K562 (cell line): ENCODE measurements around the gene PRMT2. TPM values are rescaled to one million over a fixed set of nuclear protein-coding genes. Genes with fewer than 3 reads are reported as not detected.

Experiments
- EGR1 ChIP-seq: fragments of 450-650 bp; conservative IDR thresholded peaks from 2 replicates; pipeline ENCODE4 v1.6.1; 2017; ENCODE audit warnings: mild to moderate bottlenecking
- FOXA1 ChIP-seq: fragments of 450-650 bp; IDR thresholded peaks from 2 replicates; pipeline ENCODE4 v1.6.1; 2016; ENCODE audit warnings: mild to moderate bottlenecking, borderline replicate concordance
- FOXJ2 ChIP-seq: fragments of 200-800 bp; sonication (Bioruptor generic); IDR thresholded peaks from 2 replicates; pipeline ENCODE4 v1.6.1; 2016; ENCODE audit warnings: missing genetic modification characterization, missing compliant biosample characterization
- GATAD2A ChIP-seq: fragments of 450-650 bp; IDR thresholded peaks from 2 replicates; pipeline ENCODE4 v1.6.1; 2017
- GTF2A2 ChIP-seq: IDR thresholded peaks from 2 replicates; pipeline ENCODE4 v1.6.1; 2016; ENCODE audit warnings: mild to moderate bottlenecking, missing genetic modification characterization, missing compliant biosample characterization
- HMG20A ChIP-seq: fragments of 450-650 bp; formaldehyde crosslinking; conservative IDR thresholded peaks from 2 replicates; pipeline ENCODE4 v1.4.0; 2020; ENCODE audit warnings: mild to moderate bottlenecking, mixed read lengths
- JUN ChIP-seq, 2 experiments: sonication (generic) in 1 of 2; formaldehyde crosslinking in 1 of 2; IDR thresholded peaks; 2 replicates each; pipeline versions ENCODE4 v1.6.1 to v1.8.0; 2012 to 2022; ENCODE audit warnings: borderline replicate concordance in 2 of 2, mild to moderate bottlenecking in 2 of 2, improper control_type of control experiment in 1 of 2, low read depth in 1 of 2, low read length in 1 of 2, missing genetic modification reagents in 1 of 2
- MIER1 ChIP-seq: fragments of 450-650 bp; IDR thresholded peaks from 2 replicates; pipeline ENCODE4 v1.6.1; 2016; ENCODE audit warnings: antibody characterized with exemption, mild to moderate bottlenecking, low read depth
- NR0B1 ChIP-seq: fragments of 450-650 bp; IDR thresholded peaks from one replicate; pipeline ENCODE4 v1.6.1; 2018; ENCODE audit warnings: mild to moderate bottlenecking, moderate library complexity; ENCODE audit not compliant: partially characterized antibody
- SPI1 ChIP-seq: IDR thresholded peaks from 2 replicates; pipeline ENCODE4 v1.6.1; 2011; ENCODE audit warnings: low read depth, low read length, control low read depth, borderline replicate concordance
- SRSF3 ChIP-seq: fragments of 200-400 bp; formaldehyde crosslinking; IDR thresholded peaks from 2 replicates; pipeline ENCODE4 v1.6.1; 2016; ENCODE audit warnings: mild to moderate bottlenecking, low read length, moderate library complexity; ENCODE audit not compliant: insufficient read depth
- U2AF1 ChIP-seq: fragments of 200-400 bp; formaldehyde crosslinking; optimal IDR thresholded peaks from 2 replicates; pipeline ENCODE3; 2017; ENCODE audit warnings: mild to moderate bottlenecking, low read depth, low read length, moderate library complexity
- ZNF140 ChIP-seq: fragments of 250-450 bp; sonication (Bioruptor Pico); IDR thresholded peaks from 2 replicates; pipeline ENCODE4 v1.8.0; 2021; ENCODE audit warnings: moderate library complexity, mild to moderate bottlenecking, inconsistent platforms
- ZNF764 ChIP-seq: fragments of 250-450 bp; sonication (Bioruptor Pico); IDR thresholded peaks from 2 replicates; pipeline ENCODE4 v1.4.0; 2020; ENCODE audit warnings: low read depth, mild to moderate bottlenecking, moderate library complexity
- polyA plus RNA-seq, 8 experiments: library from polyadenylated mRNA; depleted of rRNA in 4 of 8; stranded (reverse) in 5 of 8; unstranded in 3 of 8; fragments of >200 nt; fragmentation: Nextera tagmentation in 2 of 8; fragmentation: Illumina TruSeq in 1 of 8; extraction: Ambion mirVana in 2 of 8; extraction: Trizol in 1 of 8; gene quantifications; 2 replicates each; pipeline versions ENCODE4 v1.2.1 to v1.2.3, GENCODE V29; 2011 to 2014; ENCODE audit warnings: inconsistent platforms in 1 of 8, missing spikeins in 1 of 8
- total RNA-seq, 7 experiments: library from RNA; depleted of rRNA in 6 of 7; stranded (reverse); fragments of >200 nt in 6 of 7; fragmentation: Illumina TruSeq in 2 of 7; extraction: Trizol in 2 of 7; gene quantifications; 2 replicates each; pipeline versions ENCODE4 v1.2.1 to v1.2.3, GENCODE V29; 2011 to 2021; ENCODE audit warnings: low replicate concordance in 1 of 7
- TF ChIP-seq, protein P1 (sequence below): fragments of 450-650 bp; IDR thresholded peaks from 2 replicates; pipeline ENCODE4 v1.6.1; 2018; ENCODE audit not compliant: partially characterized antibody
- TF ChIP-seq, protein P2 (sequence below): fragments of 250-450 bp; sonication (Bioruptor Pico); IDR thresholded peaks from 2 replicates; pipeline ENCODE4 v1.5.0; 2021; ENCODE audit warnings: mild to moderate bottlenecking, moderate library complexity

The PRMT2 gene
- total and polyA plus RNA-seq, 9 of the 15 experiments (the other 6 are each of a cell fraction or from before 2014, with no cell fraction given) = 37.2 to 85.7 (median 59.3) TPM

GRCh38 chr21:46635324-46636180 lies at the start of gene PRMT2 (continued):
- TF ChIP-seq MIER1 = no peak
- no peak for TF ChIP-seq NR0B1
- no peak for TF ChIP-seq SPI1
- TF ChIP-seq JUN (IDR thresholded peaks at IDR 0.05; ENCODE audit: borderline replicate concordance, low read depth, low read length) = peak; percentile 36; the same call in 1 of the 2 replicates
- peak; percentile 80; the same call in 1 of the 2 replicates for TF ChIP-seq JUN (CRISPR knock-in tag; IDR thresholded peaks at IDR 0.05; ENCODE audit: borderline replicate concordance)
- TF ChIP-seq EGR1 = no peak
- TF ChIP-seq, protein P1, sequence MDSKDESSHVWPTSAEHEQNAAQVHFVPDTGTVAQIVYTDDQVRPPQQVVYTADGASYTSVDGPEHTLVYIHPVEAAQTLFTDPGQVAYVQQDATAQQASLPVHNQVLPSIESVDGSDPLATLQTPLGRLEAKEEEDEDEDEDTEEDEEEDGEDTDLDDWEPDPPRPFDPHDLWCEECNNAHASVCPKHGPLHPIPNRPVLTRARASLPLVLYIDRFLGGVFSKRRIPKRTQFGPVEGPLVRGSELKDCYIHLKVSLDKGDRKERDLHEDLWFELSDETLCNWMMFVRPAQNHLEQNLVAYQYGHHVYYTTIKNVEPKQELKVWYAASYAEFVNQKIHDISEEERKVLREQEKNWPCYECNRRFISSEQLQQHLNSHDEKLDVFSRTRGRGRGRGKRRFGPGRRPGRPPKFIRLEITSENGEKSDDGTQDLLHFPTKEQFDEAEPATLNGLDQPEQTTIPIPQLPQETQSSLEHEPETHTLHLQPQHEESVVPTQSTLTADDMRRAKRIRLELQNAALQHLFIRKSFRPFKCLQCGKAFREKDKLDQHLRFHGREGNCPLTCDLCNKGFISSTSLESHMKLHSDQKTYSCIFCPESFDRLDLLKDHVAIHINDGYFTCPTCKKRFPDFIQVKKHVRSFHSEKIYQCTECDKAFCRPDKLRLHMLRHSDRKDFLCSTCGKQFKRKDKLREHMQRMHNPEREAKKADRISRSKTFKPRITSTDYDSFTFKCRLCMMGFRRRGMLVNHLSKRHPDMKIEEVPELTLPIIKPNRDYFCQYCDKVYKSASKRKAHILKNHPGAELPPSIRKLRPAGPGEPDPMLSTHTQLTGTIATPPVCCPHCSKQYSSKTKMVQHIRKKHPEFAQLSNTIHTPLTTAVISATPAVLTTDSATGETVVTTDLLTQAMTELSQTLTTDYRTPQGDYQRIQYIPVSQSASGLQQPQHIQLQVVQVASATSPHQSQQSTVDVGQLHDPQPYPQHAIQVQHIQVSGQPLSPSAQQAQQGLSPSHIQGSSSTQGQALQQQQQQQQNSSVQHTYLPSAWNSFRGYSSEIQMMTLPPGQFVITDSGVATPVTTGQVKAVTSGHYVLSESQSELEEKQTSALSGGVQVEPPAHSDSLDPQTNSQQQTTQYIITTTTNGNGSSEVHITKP = peak; percentile 85
- peak; percentile 72 for TF ChIP-seq U2AF1
- TF ChIP-seq SRSF3 = no peak
- peak; percentile 87 for TF ChIP-seq GATAD2A
- no peak for TF ChIP-seq ZNF140 (CRISPR knock-in tag)
- TF ChIP-seq, protein P2, sequence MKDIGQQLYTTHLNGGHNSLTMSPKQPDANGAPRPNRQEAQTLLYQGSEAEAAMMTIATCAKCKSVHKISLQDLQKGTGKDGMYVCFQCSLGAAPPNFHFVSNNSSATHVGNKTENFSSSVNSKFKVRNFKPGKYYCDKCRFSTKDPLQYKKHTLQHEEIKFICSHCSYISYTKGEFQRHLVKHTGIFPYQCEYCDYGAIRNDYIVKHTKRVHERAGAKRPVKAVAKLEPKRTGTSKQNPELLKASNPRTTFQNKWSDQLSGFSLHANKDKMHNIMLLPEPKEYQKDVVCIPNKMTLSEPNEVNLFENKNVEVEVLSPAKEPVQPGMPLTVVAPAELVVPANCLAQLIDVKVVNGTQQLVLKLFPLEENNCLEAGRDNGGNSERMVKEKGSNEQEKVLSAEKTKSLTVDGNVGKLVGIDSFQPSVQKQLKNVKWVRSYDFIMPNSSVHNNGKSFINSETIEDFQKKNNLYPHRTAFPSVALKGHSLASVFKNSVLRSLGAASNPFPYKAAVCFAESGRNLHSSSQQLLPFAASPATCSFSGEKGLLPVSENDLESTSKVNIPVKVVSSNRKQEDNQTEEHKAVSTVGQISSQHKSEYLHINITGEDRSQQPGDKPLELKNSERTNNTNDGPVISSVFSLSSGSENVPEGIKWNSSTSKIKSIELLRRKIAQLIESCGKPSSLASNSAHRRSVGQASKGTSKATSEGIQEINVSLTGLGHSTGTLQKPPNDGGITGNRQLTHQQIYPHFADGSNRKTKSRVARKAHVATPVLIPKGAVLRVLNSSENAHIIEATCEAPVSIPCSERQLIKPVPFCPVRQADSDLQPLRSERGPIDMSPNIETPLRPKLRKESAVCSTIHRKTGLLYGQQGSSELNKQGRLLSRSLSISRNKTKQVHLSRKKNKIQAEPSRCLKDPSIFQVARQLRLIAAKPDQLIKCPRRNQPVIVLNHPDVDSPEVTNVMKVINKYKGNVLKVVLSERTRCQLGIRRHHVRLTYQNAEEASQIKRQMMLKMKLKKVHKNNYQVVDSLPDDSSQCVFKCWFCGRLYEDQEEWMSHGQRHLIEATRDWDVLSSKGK (CRISPR knock-in tag) = no peak
- TF ChIP-seq GTF2A2 (tag) = no peak
- TF ChIP-seq FOXA1 = no peak
- 0 out of 2 replicates have a peak, but pooled peaks have one; percentile 19 for TF ChIP-seq FOXJ2 (tag)
- TF ChIP-seq HMG20A (CRISPR knock-in tag) = no peak
- TF ChIP-seq ZNF764 (CRISPR knock-in tag) = no peak
